Superior temporal gyrus (tissue), 1 donor: Measurements from ENCODE around the gene TRPM6.

ENCODE experiments used
- DNase-seq: peaks from one replicate; pipeline ENCODE4 v3.0.0-alpha.2; 2016; ENCODE audit errors: extremely low spot score

TRPM6 gene

DNA sequence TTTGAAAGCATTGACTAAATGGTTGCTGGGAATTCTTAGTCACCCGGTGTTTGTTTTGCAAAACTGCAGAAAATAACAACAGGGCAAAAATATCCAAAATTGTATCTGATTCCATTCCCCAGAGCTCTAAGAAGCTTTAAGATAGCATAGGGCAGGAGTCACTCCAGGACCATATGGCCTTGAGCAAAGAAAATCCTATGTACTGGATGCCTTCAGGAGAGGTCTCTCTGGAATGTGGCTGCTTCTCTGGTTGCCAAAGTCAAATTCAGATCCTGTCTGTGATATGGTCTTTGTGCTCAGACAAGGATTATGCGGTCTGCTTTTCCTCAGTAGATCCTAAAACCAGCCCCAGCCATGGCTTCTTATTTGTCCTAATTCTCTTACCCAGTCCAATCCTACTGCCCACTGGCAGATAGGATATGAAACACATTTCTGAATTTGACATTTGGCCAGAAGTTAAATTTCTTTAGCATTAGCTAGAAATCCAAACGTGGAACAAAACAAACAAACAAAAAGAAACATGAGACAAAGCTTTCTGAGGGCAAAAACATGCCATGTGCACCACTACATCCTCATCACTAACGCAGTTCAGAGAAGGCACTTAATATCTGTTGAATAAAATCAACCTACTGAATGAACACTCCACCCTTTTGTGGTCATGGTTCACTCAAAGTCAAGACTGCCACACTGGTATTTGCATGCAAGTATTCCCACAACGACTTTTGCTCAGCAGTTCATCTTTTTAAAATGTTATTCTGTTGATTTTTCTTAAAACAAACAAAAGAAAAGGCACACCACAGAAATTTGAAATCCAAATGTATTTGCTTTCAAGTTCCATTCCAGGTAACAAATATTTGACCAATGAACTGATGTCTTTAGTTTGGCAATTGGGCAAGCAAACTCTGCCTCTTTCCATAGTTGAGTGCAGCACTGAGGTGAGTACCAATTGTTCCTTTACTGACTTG lies 165.7 kb downstream of the TRPM6 start:
- no peak for DNase-seq

DNA sequence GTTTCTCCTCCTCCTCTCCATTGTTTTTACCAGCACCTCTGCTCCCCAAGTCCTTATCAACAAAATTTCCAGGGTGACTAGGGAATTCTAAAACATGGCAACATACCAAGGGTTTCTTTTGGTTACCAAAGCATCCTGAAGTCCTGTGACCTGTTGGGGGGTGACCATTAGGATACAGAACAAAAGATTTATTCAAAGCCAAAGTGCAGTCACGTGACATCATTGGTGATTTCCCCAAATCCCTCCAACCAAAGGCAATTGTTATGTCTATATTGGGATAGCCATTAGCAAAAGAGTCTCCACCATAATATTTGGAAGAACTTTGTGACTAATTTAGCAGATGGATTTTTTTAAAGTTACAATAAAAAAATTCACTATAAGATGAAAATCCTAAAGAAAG lies 168.4 kb downstream of the TRPM6 start:
- DNase-seq: no peak

DNA sequence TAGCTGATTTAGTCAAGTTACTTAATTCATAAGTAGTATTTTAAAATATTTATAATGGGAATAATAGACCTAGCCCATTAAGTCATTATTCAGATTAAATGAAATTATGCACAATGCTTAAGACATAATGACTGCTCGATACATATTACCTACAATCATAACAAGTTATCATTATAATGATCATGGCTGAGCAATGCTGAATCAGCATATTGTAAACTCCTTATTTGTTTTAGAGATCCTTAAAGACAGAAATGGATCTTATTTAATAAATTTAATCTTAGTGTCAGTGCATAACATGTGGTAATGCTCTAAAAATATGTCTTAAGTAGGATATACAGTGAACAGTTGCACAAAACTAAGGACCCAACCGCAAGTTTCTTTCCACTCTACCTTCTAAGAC lies 169.0 kb downstream of the TRPM6 start:
- no peak for DNase-seq

- no peak for DNase-seq
Observed at GRCh38 chr9:74711341-74711740, 176.4 kb downstream of the TRPM6 start.

- DNase-seq: no peak
Observed at GRCh38 chr9:74697535-74697934, 190.2 kb downstream of the TRPM6 start.

DNA sequence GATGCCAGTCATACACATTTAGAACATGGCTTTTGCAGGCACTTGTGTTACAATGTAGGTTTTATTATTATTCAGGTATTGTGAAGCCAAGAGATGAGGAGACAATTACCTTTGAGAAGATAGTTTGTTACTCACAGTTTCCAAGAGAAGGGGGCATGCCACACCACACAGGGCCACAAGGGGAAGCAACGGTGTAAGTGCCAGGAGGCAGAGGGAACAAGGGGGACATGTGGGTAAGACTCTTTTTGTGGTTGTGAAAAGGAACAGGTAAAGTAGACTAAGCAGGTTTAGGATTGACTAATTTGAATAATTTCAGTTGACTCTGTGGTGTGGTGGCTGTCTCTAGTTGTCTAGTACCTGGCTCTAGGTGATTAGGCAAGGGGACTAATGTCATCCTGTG lies 191.2 kb downstream of the TRPM6 start:
- DNase-seq: no peak

DNA sequence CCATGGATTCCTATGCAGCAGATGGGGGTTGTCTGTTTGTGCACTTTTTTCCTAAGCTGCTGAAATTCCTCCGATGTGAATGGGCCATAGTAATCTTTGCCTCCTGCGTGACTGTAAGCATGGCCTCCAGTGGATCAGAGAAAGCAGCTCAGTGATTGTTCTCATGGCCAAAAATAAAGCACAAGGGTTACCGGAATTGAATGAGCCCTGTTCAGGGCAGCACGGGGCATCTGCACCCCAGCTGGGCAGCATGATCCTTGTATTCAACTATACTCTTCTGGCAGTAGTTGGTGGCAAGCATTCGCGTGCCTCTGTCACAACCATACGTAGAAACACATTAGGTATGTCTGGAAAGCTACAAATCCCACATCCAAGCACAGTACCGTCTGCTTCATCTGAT lies 196.7 kb downstream of the TRPM6 start:
- DNase-seq: no peak

DNA sequence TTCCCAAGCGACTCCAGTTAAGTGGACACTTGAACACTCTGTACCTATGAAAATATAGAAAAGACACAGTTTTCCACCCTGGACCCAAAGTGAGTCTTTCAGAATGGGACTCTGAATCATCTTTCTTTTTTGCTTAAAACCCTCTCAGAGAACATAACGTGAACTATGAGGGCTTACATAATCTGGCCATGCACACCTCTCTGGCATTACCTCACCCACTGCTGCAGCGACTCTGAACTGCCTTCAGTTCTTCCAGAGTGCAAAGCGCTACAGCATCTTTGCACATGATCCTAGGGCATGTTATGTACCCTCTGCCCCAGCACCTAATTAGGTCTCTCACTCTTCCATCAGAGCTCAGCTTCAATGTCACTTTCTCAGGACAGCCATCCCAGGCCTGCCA lies 204.4 kb downstream of the TRPM6 start:
- peak; percentile 63 for DNase-seq

DNA sequence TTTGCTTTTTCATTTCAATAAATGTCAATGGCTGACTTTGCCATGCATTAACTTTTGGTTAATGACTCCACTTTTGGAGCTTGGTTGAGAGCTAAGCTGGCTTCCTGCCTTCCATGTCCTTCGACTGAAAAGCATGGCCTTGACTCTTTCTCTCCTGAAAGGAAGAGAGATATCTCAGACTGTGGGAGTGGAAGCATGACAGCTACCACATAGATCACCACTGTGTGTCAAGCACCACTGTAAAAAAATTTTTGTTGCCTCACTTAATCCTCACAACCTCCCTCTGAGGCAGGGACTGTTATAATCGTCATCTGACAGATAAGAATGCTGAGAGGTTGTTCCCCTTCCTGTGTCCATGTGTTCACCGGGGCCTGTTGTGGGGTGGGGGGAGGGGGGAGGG lies 205.8 kb downstream of the TRPM6 start:
- DNase-seq: no peak

DNA sequence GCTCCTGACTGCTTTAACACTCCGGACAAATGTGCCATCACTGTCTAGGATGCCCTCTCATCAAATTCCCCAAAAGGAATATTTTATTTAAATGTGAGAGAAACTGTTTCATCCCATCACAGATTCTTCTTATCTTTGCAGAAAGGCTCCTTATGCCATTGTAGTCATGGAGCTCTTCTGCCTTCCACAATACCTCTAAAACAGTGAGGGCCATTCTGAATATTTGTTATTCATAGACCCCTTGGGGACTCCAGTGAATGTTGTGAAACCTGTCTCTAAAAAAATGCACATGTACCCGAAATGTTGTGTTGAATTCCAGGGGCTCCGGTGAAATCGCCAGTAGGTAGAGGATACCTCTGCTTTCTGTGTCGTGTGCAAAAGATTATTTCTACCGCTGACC lies 213.6 kb downstream of the TRPM6 start:
- DNase-seq: no peak
